IMR-90 (cell line): ENCODE measurements around the gene ACOX3. TPM values are rescaled to one million over a fixed set of nuclear protein-coding genes. Genes with fewer than 3 reads are reported as not detected.

Source experiments
- ATAC-seq: fragments of 200-7000 bp; cut with Tn5 transposase; 2 replicates; pipeline ENCODE4 v1.9.1; 2020; ENCODE audit warnings: low read depth, mild to moderate bottlenecking, moderate library complexity
- BruUV-seq: library from RNA; stranded (reverse); fragments of 400-500 nt; replicated peaks from 2 replicates; lab custom pipeline; 2021; lab: Mats Ljungman, UMichigan
- CTCF ChIA-PET: fragments of 300-600 bp; formaldehyde crosslinking; extraction: SDS; loops from one replicate; lab custom pipeline; 2021; ENCODE audit warnings: antibody characterized with exemption; lab: Yijun Ruan, JAX
- POLR2A ChIA-PET: fragments of 300-600 bp; sonication (Branson Sonifier 250); formaldehyde crosslinking; loops from one replicate; lab custom pipeline; 2022; ENCODE audit warnings: antibody characterized with exemption; ENCODE audit not compliant: unreplicated experiment; lab: Charles Lee
- DNase-seq: peaks from one replicate; pipeline ENCODE4 v3.0.0; 2013
- H2AFZ ChIP-seq: replicated peaks from 2 replicates; pipeline ENCODE3; 2013; ENCODE audit warnings: low read length, mild to moderate bottlenecking; ENCODE audit not compliant: poor library complexity
- H2AK5ac ChIP-seq: 2 replicates; pipeline ENCODE4 v1.6.1; 2013; ENCODE audit warnings: low read depth, low read length, inconsistent platforms
- H2AK9ac ChIP-seq: replicated peaks from 2 replicates; pipeline ENCODE3; 2013; ENCODE audit warnings: mild to moderate bottlenecking, low read depth, low read length, moderate library complexity; ENCODE audit not compliant: poor library complexity
- H2BK120ac ChIP-seq: 2 replicates; pipeline ENCODE4 v1.6.1; 2013; ENCODE audit warnings: low read depth, low read length, inconsistent platforms
- H2BK15ac ChIP-seq: 3 replicates; pipeline ENCODE4 v1.6.1; 2013; ENCODE audit warnings: low read depth, low read length, inconsistent platforms
- H2BK20ac ChIP-seq: 2 replicates; pipeline ENCODE4 v1.6.1; 2013; ENCODE audit warnings: low read depth, mild to moderate bottlenecking, inconsistent platforms, low read length, moderate library complexity
- H2BK5ac ChIP-seq: 2 replicates; pipeline ENCODE4 v1.6.1; 2013; ENCODE audit warnings: mild to moderate bottlenecking, low read depth, low read length, inconsistent platforms; ENCODE audit not compliant: poor library complexity, severe bottlenecking
- H3K14ac ChIP-seq: replicated peaks from 2 replicates; pipeline ENCODE4 v1.6.1; 2013; ENCODE audit warnings: low read depth, low read length, inconsistent platforms
- H3K18ac ChIP-seq: 2 replicates; pipeline ENCODE4 v1.6.1; 2013; ENCODE audit warnings: low read depth, low read length, control low read depth
- H3K23ac ChIP-seq: 2 replicates; pipeline ENCODE4 v1.6.1; 2013; ENCODE audit warnings: low read depth, low read length, inconsistent platforms
- H3K27ac ChIP-seq: 2 replicates; pipeline ENCODE4 v1.5.1; 2013; ENCODE audit warnings: mild to moderate bottlenecking, control low read depth, low read length; ENCODE audit not compliant: insufficient read depth
- H3K27me3 ChIP-seq: 2 replicates; pipeline ENCODE4 v1.6.1; 2013; ENCODE audit warnings: low read length; ENCODE audit not compliant: control insufficient read depth, insufficient read depth
- H3K36me3 ChIP-seq: 2 replicates; pipeline ENCODE4 v1.6.1; 2013; ENCODE audit warnings: low read length, mixed read lengths; ENCODE audit not compliant: control insufficient read depth, insufficient read depth
- H3K4ac ChIP-seq: 2 replicates; pipeline ENCODE4 v1.6.1; 2013; ENCODE audit warnings: low read depth, low read length, inconsistent platforms
- H3K4me1 ChIP-seq: 2 replicates; pipeline ENCODE4 v1.6.1; 2013; ENCODE audit warnings: low read length, mixed read lengths; ENCODE audit not compliant: control insufficient read depth, insufficient read depth
- H3K4me2 ChIP-seq: 2 replicates; pipeline ENCODE4 v1.6.1; 2013; ENCODE audit warnings: low read depth, mild to moderate bottlenecking, control low read depth, low read length, moderate library complexity
- H3K4me3 ChIP-seq: 2 replicates; pipeline ENCODE4 v1.5.1; 2013; ENCODE audit warnings: low read depth, mild to moderate bottlenecking, control low read depth, low read length, moderate library complexity; ENCODE audit not compliant: insufficient read depth
- H3K56ac ChIP-seq: 2 replicates; pipeline ENCODE4 v1.6.1; 2013; ENCODE audit warnings: low read length, inconsistent platforms; ENCODE audit not compliant: insufficient read depth; ENCODE audit errors: extremely low read depth
- H3K79me1 ChIP-seq, 2 experiments: 2 replicates each; pipeline ENCODE4 v1.6.1; 2013; ENCODE audit warnings: low read length in 2 of 2, inconsistent platforms in 1 of 2, low read depth in 1 of 2
- H3K9ac ChIP-seq: 2 replicates; pipeline ENCODE4 v1.6.1; 2013; ENCODE audit warnings: low read depth, low read length, control low read depth
- H3K9me1 ChIP-seq: 2 replicates; pipeline ENCODE4 v1.6.1; 2013; ENCODE audit warnings: low read length, inconsistent platforms; ENCODE audit not compliant: insufficient read depth
- H3K9me3 ChIP-seq: 2 replicates; pipeline ENCODE4 v1.6.1; 2013; ENCODE audit warnings: low read length; ENCODE audit not compliant: control insufficient read depth, insufficient read depth
- H4K20me1 ChIP-seq: 2 replicates; pipeline ENCODE4 v1.6.1; 2013; ENCODE audit warnings: low read length, inconsistent platforms; ENCODE audit not compliant: insufficient read depth
- H4K5ac ChIP-seq: 2 replicates; pipeline ENCODE4 v1.6.1; 2013; ENCODE audit warnings: mild to moderate bottlenecking, low read depth, low read length, control low read depth
- H4K8ac ChIP-seq, 2 experiments: 2 replicates each; pipeline ENCODE4 v1.6.1; 2013; ENCODE audit warnings: low read depth in 2 of 2, low read length in 2 of 2, control low read depth in 1 of 2, inconsistent platforms in 1 of 2
- H4K91ac ChIP-seq: 2 replicates; pipeline ENCODE4 v1.6.1; 2013; ENCODE audit warnings: low read depth, low read length, inconsistent platforms; ENCODE audit not compliant: insufficient read depth
- CHD1 ChIP-seq: IDR thresholded peaks from 2 replicates; pipeline ENCODE4 v1.6.1; 2012; ENCODE audit warnings: low read depth, low read length, improper control_type of control experiment
- MXI1 ChIP-seq: IDR thresholded peaks from 2 replicates; pipeline ENCODE4 v1.6.1; 2012; ENCODE audit warnings: low read depth, mild to moderate bottlenecking, low read length, moderate library complexity, borderline replicate concordance
- POLR2A ChIP-seq: IDR thresholded peaks from 2 replicates; pipeline ENCODE4 v1.6.1; 2012; ENCODE audit warnings: mild to moderate bottlenecking, low read depth, low read length
- RCOR1 ChIP-seq: IDR thresholded peaks from 2 replicates; pipeline ENCODE4 v1.6.1; 2012; ENCODE audit warnings: mild to moderate bottlenecking, low read length, improper control_type of control experiment; ENCODE audit not compliant: insufficient replicate concordance
- SMC3 ChIP-seq: fragments of 150-350 bp; IDR thresholded peaks from 2 replicates; pipeline ENCODE4 v1.6.1; 2016; ENCODE audit warnings: low read depth, mild to moderate bottlenecking, antibody characterized with exemption, low read length, moderate library complexity
- WGBS, 2 experiments: methylation state at CpG; one replicate each; pipeline versions ENCODE4 v1.1.5 to v1.1.7; 2013; ENCODE audit warnings: missing lambda C conversion rate in 2 of 2; ENCODE audit not compliant: insufficient read length in 1 of 2; ENCODE audit errors: extremely low coverage in 2 of 2; 5-methylcytosine and 5-hydroxymethylcytosine counted together
- dilution Hi-C: fragments of 300-500 bp; cut with HindIII; formaldehyde crosslinking; loops from one replicate; pipeline ENCODE4 v1.14.3; 2018; ENCODE audit warnings: low sequenced_read_pairs; ENCODE audit not compliant: unreplicated experiment
- in situ Hi-C: fragments of 300-500 bp; cut with MboI; formaldehyde crosslinking; loops from 3 replicates; pipeline ENCODE4 v1.14.3; 2019; ENCODE audit warnings: low sequenced_read_pairs, inconsistent platforms, mixed read lengths
- intact Hi-C: fragments of 100-400 bp; cut with micrococcal nuclease; formaldehyde crosslinking; loops from 2 replicates; pipeline ENCODE4 v1.10.0; 2022
- polyA plus RNA-seq, 3 experiments: library from polyadenylated mRNA; depleted of rRNA; stranded (reverse); fragments of >200 nt; gene quantifications; 2 replicates each; pipeline ENCODE4 v1.2.3, GENCODE V29; 2012; ENCODE audit warnings: low replicate concordance in 1 of 3
- total RNA-seq: library from RNA; depleted of rRNA; stranded (reverse); fragments of >200 nt; gene quantifications from 2 replicates; pipeline ENCODE4 v1.2.3, GENCODE V29; 2012

The ACOX3 gene
- total and polyA plus RNA-seq, 2 of the 4 experiments (the other 2 are of a cell fraction) = 15.2 to 25.8 TPM

DNA sequence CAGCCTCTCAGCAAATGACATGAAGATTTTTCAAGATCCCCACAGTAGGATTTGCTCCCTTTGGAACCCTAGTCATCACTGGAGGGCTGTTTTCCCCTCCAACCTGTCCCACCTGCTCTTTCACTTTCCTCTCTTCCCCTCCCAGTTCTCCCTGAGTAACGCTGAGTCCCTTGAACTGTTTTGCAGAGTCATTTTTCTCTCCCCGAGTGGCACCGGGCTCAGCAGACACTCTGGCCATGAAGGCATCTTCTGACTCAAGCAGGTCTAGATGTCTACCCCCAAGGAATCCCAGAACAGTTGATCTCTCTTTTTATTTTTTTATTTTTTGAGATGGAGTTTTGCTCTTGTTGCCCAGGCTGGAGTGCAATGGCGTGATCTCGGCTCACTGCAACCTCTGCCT is 118.8 kb downstream of the ACOX3 start:
- no TSS peak for BruUV-seq
- 50% methylated on average over 2 of the region's 5 CpGs; no CpG with 5 or more reads in 1 of the 2 experiments for WGBS, 2 experiments
- dilution Hi-C loops = no loop called here

More for the DNA sequence above, 118.8 kb downstream of the ACOX3 start:
- Histone ChIP-seq H2BK15ac (no peak overlapping the region), H2AK5ac (no peak overlapping the region), H4K20me1 (no peaks in the 10 kb centered on the region; the same call in 1 of the 2 replicates), H4K8ac (no peak overlapping the region), H3K27me3 (no peaks in the 10 kb centered on the region), H4K5ac (no peak overlapping the region), H3K56ac (no peak overlapping the region), H3K4ac (no peak overlapping the region), H2BK120ac (no peak overlapping the region), H3K18ac (no peak overlapping the region), H2BK20ac (no peak overlapping the region), H3K4me1 (peaks cover 2% of the 10 kb centered on the region; the same call in 1 of the 2 replicates), H2BK5ac (no peak overlapping the region), H3K9me3 (peaks cover 3% of the 10 kb centered on the region), H3K36me3 (no peaks in the 10 kb centered on the region), H3K9ac (no peak overlapping the region), H4K91ac (no peak overlapping the region), H3K14ac (no peak overlapping the region; the same call in 1 of the 2 replicates), H2AK9ac (no peak overlapping the region), H2AFZ (no peak overlapping the region), H3K27ac (no peak overlapping the region), H3K9me1 (peaks cover 15% of the 10 kb centered on the region), H3K4me2 (no peak overlapping the region), H3K23ac (no peak overlapping the region), H3K79me1 (no peaks in the 10 kb centered on the region), H3K4me3 (no peak overlapping the region)
- ChIA-PET POLR2A (no interaction called here), CTCF (no interaction called here)
- in situ Hi-C loops = no loop called here
- TF ChIP-seq MXI1 = no peak
- no peak for TF ChIP-seq CHD1
- TF ChIP-seq POLR2A = no peak
- no peak for TF ChIP-seq SMC3
- TF ChIP-seq RCOR1 = no peak
- DNase-seq (no peak), ATAC-seq (no peak)
- intact Hi-C loops = no loop called here
